ENCODE results near the gene RASA4B.
"Not testable (repeated sequence)": the region's sequence is repeated elsewhere in the genome, so short reads cannot be mapped to it uniquely, and the experiment has no call there.

DNA sequence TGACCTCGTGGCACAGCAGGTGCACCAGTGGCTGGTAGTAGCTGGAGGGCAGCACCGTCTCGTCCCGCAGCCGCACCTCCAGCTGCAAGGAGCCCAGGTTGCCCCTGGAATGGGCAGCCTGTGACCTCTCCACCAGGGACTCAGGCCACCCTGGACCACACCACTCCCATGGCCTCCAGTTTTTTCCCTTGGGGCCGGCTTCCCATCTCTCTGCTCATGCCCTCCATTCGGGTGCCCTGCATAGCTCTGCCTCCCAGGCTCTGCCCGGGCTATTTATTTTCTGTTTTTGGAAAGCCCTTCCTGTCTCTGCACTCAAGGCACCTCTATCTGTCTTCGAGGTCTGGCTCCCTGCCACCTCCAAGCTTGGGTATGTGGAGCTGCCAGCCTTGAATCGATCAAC, 20.7 kb downstream of the RASA4B start:
- TF ChIP-seq, protein P1, sequence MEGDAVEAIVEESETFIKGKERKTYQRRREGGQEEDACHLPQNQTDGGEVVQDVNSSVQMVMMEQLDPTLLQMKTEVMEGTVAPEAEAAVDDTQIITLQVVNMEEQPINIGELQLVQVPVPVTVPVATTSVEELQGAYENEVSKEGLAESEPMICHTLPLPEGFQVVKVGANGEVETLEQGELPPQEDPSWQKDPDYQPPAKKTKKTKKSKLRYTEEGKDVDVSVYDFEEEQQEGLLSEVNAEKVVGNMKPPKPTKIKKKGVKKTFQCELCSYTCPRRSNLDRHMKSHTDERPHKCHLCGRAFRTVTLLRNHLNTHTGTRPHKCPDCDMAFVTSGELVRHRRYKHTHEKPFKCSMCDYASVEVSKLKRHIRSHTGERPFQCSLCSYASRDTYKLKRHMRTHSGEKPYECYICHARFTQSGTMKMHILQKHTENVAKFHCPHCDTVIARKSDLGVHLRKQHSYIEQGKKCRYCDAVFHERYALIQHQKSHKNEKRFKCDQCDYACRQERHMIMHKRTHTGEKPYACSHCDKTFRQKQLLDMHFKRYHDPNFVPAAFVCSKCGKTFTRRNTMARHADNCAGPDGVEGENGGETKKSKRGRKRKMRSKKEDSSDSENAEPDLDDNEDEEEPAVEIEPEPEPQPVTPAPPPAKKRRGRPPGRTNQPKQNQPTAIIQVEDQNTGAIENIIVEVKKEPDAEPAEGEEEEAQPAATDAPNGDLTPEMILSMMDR (IDR thresholded peaks at IDR 0.05): not testable (repeated sequence)
- not testable (repeated sequence) for TF ChIP-seq POLR2AphosphoS5, EP300, POLR2A (IDR thresholded peaks at IDR 0.05)

Measured in stomach (tissue), 4 donors.